ENCODE results near the gene HTD2. TPM values are rescaled to one million over a fixed set of nuclear protein-coding genes. Genes with fewer than 3 reads are reported as not detected.

Gene HTD2
- total RNA-seq, 1 donor from 2014 or later, result 11.5 TPM

GRCh38 chr3:58340594-58341244 lies 34.4 kb downstream of the HTD2 start:
- Mint-ChIP-seq H3K27me3 (ENCODE audit: insufficient read depth) (no peaks in the 10 kb centered on the region), H3K27ac (no peak overlapping the region), H3K9me3 (no peaks in the 10 kb centered on the region), H3K4me3 (no peak overlapping the region), H3K36me3 (ENCODE audit: low read depth) (peaks cover 36% of the 10 kb centered on the region), H3K4me1 (ENCODE audit: low read depth) (peaks cover 47% of the 10 kb centered on the region)
- intact Hi-C loops (cut with micrococcal nuclease), result no loop called here
- DNase-seq (ENCODE audit: low spot score), result no peak

- peaks cover 47% of the 10 kb centered on the region for H3K4me1 Mint-ChIP-seq (ENCODE audit: low read depth)
- intact Hi-C loops (cut with micrococcal nuclease), result no loop called here
- no peak overlapping the region for H3K4me3 Mint-ChIP-seq
- H3K9me3 Mint-ChIP-seq, result no peaks in the 10 kb centered on the region
- H3K27me3 Mint-ChIP-seq (ENCODE audit: insufficient read depth), result no peaks in the 10 kb centered on the region
- H3K36me3 Mint-ChIP-seq (ENCODE audit: low read depth), result peaks cover 39% of the 10 kb centered on the region
- DNase-seq (ENCODE audit: low spot score), result no peak
- no peak overlapping the region for H3K27ac Mint-ChIP-seq
Observed at GRCh38 chr3:58341376-58341775, 35.1 kb downstream of the HTD2 start.

- no peak overlapping the region for H3K27ac Mint-ChIP-seq
- no peak overlapping the region for H3K4me3 Mint-ChIP-seq
- peaks cover 47% of the 10 kb centered on the region for H3K4me1 Mint-ChIP-seq (ENCODE audit: low read depth)
- DNase-seq (ENCODE audit: low spot score), result no peak
- H3K27me3 Mint-ChIP-seq (ENCODE audit: insufficient read depth), result no peaks in the 10 kb centered on the region
- H3K9me3 Mint-ChIP-seq, result no peaks in the 10 kb centered on the region
- H3K36me3 Mint-ChIP-seq (ENCODE audit: low read depth), result peaks cover 35% of the 10 kb centered on the region
- intact Hi-C loops (cut with micrococcal nuclease), result no loop called here
Observed at GRCh38 chr3:58342676-58343075, 36.4 kb downstream of the HTD2 start.

- H3K27ac Mint-ChIP-seq, result no peak overlapping the region
- H3K36me3 Mint-ChIP-seq (ENCODE audit: low read depth), result peaks cover 33% of the 10 kb centered on the region
- no peak for DNase-seq (ENCODE audit: low spot score)
- H3K9me3 Mint-ChIP-seq, result no peaks in the 10 kb centered on the region
- intact Hi-C loops (cut with micrococcal nuclease), result no loop called here
- no peak overlapping the region for H3K4me3 Mint-ChIP-seq
- no peaks in the 10 kb centered on the region for H3K27me3 Mint-ChIP-seq (ENCODE audit: insufficient read depth)
- H3K4me1 Mint-ChIP-seq (ENCODE audit: low read depth), result peaks cover 60% of the 10 kb centered on the region
Observed at GRCh38 chr3:58345457-58345856, 39.1 kb downstream of the HTD2 start.

GRCh38 chr3:58346368-58346767 lies 40.0 kb downstream of the HTD2 start:
- DNase-seq (ENCODE audit: low spot score), result no peak
- Mint-ChIP-seq H3K4me3 (peak overlapping the region; percentile 3), H3K4me1 (ENCODE audit: low read depth) (peaks cover 62% of the 10 kb centered on the region), H3K27me3 (ENCODE audit: insufficient read depth) (no peaks in the 10 kb centered on the region), H3K27ac (peak overlapping the region; percentile 56), H3K9me3 (no peaks in the 10 kb centered on the region), H3K36me3 (ENCODE audit: low read depth) (peaks cover 28% of the 10 kb centered on the region)
- intact Hi-C loops (cut with micrococcal nuclease), result loop anchor here (1.0 kb wide), 2 partner anchors 8 to 11 kb away; no protein-coding TSS in a partner anchor

GRCh38 chr3:58347984-58348383 lies 41.7 kb downstream of the HTD2 start:
- Mint-ChIP-seq H3K9me3 (no peaks in the 10 kb centered on the region), H3K27ac (peak overlapping the region; percentile 18), H3K4me3 (no peak overlapping the region), H3K4me1 (ENCODE audit: low read depth) (peaks cover 73% of the 10 kb centered on the region), H3K27me3 (ENCODE audit: insufficient read depth) (no peaks in the 10 kb centered on the region), H3K36me3 (ENCODE audit: low read depth) (peaks cover 30% of the 10 kb centered on the region)
- intact Hi-C loops (cut with micrococcal nuclease), result no loop called here
- no peak for DNase-seq (ENCODE audit: low spot score)

GRCh38 chr3:58349792-58350626 lies 43.7 kb downstream of the HTD2 start:
- no peaks in the 10 kb centered on the region for H3K9me3 Mint-ChIP-seq
- peaks cover 26% of the 10 kb centered on the region for H3K36me3 Mint-ChIP-seq (ENCODE audit: low read depth)
- peak overlapping the region; percentile 88 for H3K27ac Mint-ChIP-seq
- H3K27me3 Mint-ChIP-seq (ENCODE audit: insufficient read depth), result no peaks in the 10 kb centered on the region
- intact Hi-C loops (cut with micrococcal nuclease), result loop anchor here (5.0 kb wide), 1 partner anchor 37 kb away; no protein-coding TSS in a partner anchor
- peaks cover 78% of the 10 kb centered on the region for H3K4me1 Mint-ChIP-seq (ENCODE audit: low read depth)
- peak overlapping the region; percentile 71 for H3K4me3 Mint-ChIP-seq
- peak; percentile 37 for DNase-seq (ENCODE audit: low spot score)

GRCh38 chr3:58350627-58351013 lies 44.3 kb downstream of the HTD2 start:
- no peaks in the 10 kb centered on the region for H3K27me3 Mint-ChIP-seq (ENCODE audit: insufficient read depth)
- H3K4me1 Mint-ChIP-seq (ENCODE audit: low read depth), result peaks cover 83% of the 10 kb centered on the region
- DNase-seq (ENCODE audit: low spot score), result no peak
- intact Hi-C loops (cut with micrococcal nuclease), result loop anchor here (5.0 kb wide), 1 partner anchor 37 kb away; no protein-coding TSS in a partner anchor
- H3K4me3 Mint-ChIP-seq, result peak overlapping the region; percentile 71
- peak overlapping the region; percentile 88 for H3K27ac Mint-ChIP-seq
- H3K36me3 Mint-ChIP-seq (ENCODE audit: low read depth), result peaks cover 25% of the 10 kb centered on the region
- H3K9me3 Mint-ChIP-seq, result no peaks in the 10 kb centered on the region

GRCh38 chr3:58351920-58352319 lies 45.6 kb downstream of the HTD2 start:
- no peak for DNase-seq (ENCODE audit: low spot score)
- Mint-ChIP-seq H3K4me3 (peak overlapping the region; percentile 48), H3K9me3 (no peaks in the 10 kb centered on the region), H3K4me1 (ENCODE audit: low read depth) (peaks cover 84% of the 10 kb centered on the region), H3K36me3 (ENCODE audit: low read depth) (peaks cover 19% of the 10 kb centered on the region), H3K27me3 (ENCODE audit: insufficient read depth) (no peaks in the 10 kb centered on the region), H3K27ac (peak overlapping the region; percentile 56)
- intact Hi-C loops (cut with micrococcal nuclease), result loop anchor here (5.0 kb wide), 1 partner anchor 35 kb away; no protein-coding TSS in a partner anchor

- Mint-ChIP-seq H3K27me3 (ENCODE audit: insufficient read depth) (no peaks in the 10 kb centered on the region), H3K4me1 (ENCODE audit: low read depth) (peaks cover 84% of the 10 kb centered on the region), H3K36me3 (ENCODE audit: low read depth) (peaks cover 19% of the 10 kb centered on the region), H3K4me3 (peak overlapping the region; percentile 16), H3K27ac (peak overlapping the region; percentile 64), H3K9me3 (no peaks in the 10 kb centered on the region)
- DNase-seq (ENCODE audit: low spot score), result no peak
- intact Hi-C loops (cut with micrococcal nuclease), result loop anchor here (5.0 kb wide), 1 partner anchor 35 kb away; no protein-coding TSS in a partner anchor
Observed at GRCh38 chr3:58352626-58353025, 46.3 kb downstream of the HTD2 start.

GRCh38 chr3:58353722-58354553 lies 47.6 kb downstream of the HTD2 start:
- peak overlapping the region; percentile 96 for H3K27ac Mint-ChIP-seq
- peak overlapping the region; percentile 77 for H3K4me3 Mint-ChIP-seq
- DNase-seq (ENCODE audit: low spot score), result peak; percentile 46
- peaks cover 85% of the 10 kb centered on the region for H3K4me1 Mint-ChIP-seq (ENCODE audit: low read depth)
- H3K27me3 Mint-ChIP-seq (ENCODE audit: insufficient read depth), result no peaks in the 10 kb centered on the region
- H3K36me3 Mint-ChIP-seq (ENCODE audit: low read depth), result peaks cover 14% of the 10 kb centered on the region
- no peaks in the 10 kb centered on the region for H3K9me3 Mint-ChIP-seq
- intact Hi-C loops (cut with micrococcal nuclease), result loop anchor here (1.0 to 5.0 kb wide), 4 partner anchors 8 to 60 kb away; no protein-coding TSS in a partner anchor

GRCh38 chr3:58355179-58355578 lies 48.9 kb downstream of the HTD2 start:
- intact Hi-C loops (cut with micrococcal nuclease), result loop anchor here (5.0 kb wide), 1 partner anchor 77 kb away; the partner anchor contains the start of gene PDHB
- Mint-ChIP-seq H3K4me3 (no peak overlapping the region), H3K36me3 (ENCODE audit: low read depth) (peaks cover 11% of the 10 kb centered on the region), H3K27ac (peak overlapping the region; percentile 96), H3K4me1 (ENCODE audit: low read depth) (peaks cover 75% of the 10 kb centered on the region), H3K27me3 (ENCODE audit: insufficient read depth) (no peaks in the 10 kb centered on the region), H3K9me3 (no peaks in the 10 kb centered on the region)
- DNase-seq (ENCODE audit: low spot score), result no peak

Data from activated T-helper 1 cell treated with anti-CD3 and anti-CD28 coated beads, Interleukin-12 subunit alpha, Interleukin-12 subunit beta, Interleukin-2, Interleukin-4 antibody, amounts not matched to agents 30 ng/mL and 10 ng/mL and 1 ng/mL, durations not matched to agents 14 hours and 24 hours and 36 hours (primary cell).